Stimulated activated CD4-positive, alpha-beta T cell treated with anti-CD3 and anti-CD28 coated beads, Interleukin-2, amount 100 ng/mL, for 24 hours (primary cell): ENCODE data around the gene CDK6.
"Not testable (repeated sequence)": the region's sequence is repeated elsewhere in the genome, so short reads cannot be mapped to it uniquely, and the experiment has no call there.

ENCODE experiments used
- DNase-seq, 2 donors: peaks; one replicate each; pipeline ENCODE4 v3.0.0-alpha.2; 2020

Gene CDK6

GRCh38 chr7:92613720-92614119, 222.7 kb downstream of the CDK6 start:
- DNase-seq, result no peak

DNA sequence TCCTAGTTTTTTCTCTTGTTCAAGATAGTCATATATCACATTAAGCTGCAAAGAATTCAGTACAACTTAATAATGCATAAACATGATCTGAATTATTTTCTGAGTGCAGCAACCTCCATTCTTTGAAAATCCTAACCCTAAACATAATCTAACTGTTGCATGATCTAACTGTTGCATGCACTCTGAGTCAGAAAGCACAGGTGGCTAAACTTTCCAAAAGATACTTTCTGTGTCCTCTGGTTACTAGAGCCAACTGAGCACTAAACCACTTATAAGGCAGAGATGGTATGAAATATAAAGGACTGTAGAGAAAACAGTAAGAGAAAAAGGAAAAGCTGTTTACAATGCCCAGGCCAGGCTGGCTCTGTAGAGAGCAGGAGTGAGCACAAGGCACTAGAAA, 223.2 kb downstream of the CDK6 start:
- no peak for DNase-seq

DNA sequence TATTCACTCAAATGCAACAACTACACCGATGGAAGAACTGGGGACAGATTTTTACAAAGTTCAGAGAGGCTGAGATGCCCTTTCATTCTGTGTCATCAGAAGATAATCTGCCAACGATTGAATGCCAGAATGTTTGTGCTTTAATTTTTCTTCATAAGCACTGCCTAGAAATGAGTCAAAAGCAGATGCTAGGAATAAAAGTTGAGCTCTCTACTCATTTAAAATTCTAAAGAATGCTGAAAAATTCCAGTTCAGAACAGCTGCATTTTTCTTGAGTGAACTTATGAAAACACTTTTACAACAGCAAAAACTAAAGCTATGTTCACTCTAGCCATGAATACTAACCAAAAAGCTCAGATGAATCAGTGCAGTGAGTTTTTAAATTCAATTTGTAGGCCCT, 223.9 kb downstream of the CDK6 start:
- no peak for DNase-seq

DNA sequence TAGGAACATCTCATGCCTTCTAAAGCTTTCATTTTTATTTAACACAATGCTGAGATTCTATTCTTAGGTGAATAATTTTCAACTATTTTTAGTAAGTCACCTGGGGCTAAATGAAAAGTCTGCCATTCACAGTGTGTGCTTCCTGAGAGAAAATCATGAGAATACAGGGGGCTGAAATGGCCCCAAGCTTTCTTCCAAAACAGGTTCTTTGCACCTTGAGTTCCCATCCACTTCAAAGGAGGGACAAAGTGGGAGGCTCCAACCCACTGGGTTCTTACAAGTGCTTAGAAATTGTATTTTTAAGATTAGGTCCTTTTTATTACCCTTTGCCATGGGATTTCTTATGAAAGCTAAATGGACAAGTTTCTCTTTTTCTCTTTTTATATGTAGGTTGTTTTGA, 224.6 kb downstream of the CDK6 start:
- no peak for DNase-seq

DNA sequence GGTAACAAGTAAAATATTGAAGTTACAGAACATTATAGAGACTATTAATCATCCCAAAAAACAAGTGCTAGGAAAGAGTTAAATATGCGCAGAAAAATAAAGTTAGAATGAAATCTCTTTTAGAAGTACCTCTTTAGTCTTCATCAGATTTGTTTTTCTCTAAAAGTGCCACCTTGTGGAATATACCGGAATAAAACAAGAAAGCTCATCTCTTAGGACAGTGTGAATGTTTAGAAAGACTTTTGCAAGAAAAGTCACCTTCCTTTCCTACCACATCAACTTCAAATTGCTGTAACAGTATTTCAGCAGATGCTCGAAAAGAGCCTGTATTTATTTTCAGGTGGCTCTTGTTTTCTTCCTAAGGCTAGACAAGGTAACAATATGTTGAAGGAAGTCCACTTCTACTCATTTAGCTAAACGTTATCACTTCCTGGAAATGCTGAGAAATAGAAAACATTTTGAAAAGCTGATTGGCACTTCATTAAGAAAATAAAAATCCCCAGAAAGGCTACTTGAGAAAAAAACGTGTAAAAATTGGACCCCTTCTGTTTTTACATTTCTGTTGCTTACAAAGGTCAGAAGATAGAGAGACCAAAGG, 226.4 kb downstream of the CDK6 start:
- no peak for DNase-seq

DNA sequence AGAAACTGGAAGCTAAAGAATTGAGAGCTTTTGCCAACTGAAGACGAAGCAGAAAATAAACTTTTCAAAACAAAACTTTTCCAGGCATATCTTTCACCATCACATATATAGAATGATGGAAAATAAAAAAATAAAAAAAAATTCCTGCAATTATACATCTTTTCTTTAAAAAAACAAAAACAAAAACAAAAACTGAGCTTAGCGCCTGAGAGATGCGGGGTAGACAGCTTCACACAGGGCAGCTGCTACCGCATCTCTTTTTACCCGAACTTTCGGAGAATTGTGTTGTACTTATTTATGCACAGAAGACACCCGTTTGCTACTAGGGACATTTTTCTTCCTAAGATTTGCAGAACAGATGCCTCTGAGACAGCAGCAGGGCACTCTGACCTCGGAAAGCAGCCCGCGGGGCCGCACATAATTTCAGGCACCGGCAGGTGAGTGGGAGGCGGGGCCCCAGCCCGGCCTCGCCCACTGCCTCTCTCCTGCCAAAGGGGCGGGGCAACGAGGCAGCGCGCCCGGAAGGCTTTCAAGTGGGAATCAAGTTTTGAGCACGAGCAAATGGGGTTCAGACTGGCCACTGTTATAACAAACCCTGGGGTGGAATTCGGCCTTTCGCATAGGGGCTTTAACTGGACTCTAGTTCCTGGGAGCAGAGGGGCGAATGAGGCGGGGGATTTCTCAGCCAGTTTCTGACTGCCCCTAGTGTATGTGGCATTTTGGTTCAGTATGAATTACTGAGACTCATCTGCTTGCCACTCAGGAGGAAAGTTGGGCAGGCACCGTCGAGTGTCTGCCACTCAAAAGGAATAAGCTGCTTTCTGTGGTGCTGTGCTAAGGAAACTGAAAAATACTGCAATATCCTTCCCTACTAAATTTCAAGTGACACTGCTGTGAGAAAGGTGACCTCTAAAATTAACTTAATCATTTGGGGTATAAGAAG, 227.7 kb downstream of the CDK6 start:
- no peak for DNase-seq

GRCh38 chr7:92606985-92607384, 229.4 kb downstream of the CDK6 start:
- no peak for DNase-seq

GRCh38 chr7:92604517-92604916, 231.9 kb downstream of the CDK6 start:
- not testable (repeated sequence) for DNase-seq

GRCh38 chr7:92603089-92603445, 233.3 kb downstream of the CDK6 start:
- no peak for DNase-seq

DNA sequence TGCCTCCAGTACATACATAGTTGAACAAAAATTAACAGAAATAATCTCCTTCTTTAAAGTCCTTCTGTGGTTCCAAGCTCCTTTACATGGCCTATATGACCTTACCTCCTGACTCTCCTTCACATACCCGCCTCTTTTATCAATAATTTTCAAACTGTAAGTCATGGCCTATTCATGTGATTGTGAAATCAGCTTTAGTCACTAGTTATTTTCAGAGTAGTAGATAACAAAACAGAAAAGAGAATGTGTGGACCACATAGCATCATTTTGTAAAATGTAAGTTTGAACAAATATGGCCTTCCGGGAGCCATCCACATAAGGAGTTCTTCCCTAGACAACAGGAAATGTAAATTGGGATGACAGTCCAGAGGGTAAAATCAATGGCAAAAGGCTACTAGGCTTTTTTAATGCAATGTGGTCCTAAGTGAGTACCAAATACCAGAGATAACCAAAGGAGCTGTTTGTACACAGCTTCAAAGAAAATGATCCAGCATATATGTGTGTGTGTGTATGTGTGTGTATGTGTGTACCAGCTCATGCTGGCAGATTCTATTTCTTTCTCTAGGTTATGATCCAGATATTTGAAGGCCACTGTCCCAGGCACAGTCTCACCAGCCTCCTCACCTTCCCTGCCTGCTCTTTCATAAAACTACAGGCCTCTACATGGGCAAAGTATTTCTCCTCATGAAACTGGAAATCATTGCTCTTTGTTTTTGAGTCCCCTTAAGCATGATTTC, 233.9 kb downstream of the CDK6 start:
- DNase-seq, result no peak

GRCh38 chr7:92598310-92598981, 237.9 kb downstream of the CDK6 start:
- no peak for DNase-seq

DNA sequence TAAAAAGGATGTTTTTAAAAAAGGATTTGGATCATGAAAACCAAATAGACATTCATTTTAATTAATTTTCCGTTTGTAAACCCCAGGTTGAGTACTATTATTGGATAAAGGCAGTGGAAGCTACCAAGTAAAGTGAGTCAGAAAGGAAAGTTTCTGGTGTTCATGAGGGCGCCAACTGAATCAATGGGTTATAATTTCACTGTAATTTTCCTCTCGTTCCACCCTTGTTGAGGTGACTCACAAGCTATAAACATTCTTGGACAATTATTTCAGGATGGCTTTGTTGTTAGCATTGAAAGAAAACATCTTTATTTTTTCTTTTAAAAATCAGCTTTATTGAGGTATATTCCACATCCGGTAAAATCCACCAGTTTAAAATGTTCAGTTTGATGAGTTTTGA, 241.1 kb downstream of the CDK6 start:
- no peak for DNase-seq

- DNase-seq, result no peak
Observed at GRCh38 chr7:92594746-92595145, 241.6 kb downstream of the CDK6 start.

- DNase-seq, result no peak
Observed at GRCh38 chr7:92590711-92591310, 245.6 kb downstream of the CDK6 start.

DNA sequence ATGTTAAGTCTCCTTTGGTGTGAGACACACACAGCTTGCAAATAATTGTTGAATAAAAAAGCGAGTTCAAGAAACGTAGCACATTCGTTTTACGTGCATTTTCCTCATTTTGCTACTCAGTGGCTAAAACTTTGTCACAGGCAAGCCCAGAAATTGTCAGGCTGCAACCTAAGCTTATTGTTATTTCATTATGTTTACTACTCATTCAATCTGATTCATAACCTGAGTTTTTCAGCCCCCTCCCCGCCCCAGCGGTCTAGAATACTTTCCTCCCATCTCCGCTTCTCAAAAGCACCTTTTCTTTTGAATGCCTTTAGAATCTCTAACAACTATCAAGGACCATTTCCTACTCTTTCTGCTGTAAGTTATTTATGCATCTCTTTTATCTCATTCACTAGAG, 247.3 kb downstream of the CDK6 start:
- DNase-seq, result peak in 1 of 2 donors; percentile 31

DNA sequence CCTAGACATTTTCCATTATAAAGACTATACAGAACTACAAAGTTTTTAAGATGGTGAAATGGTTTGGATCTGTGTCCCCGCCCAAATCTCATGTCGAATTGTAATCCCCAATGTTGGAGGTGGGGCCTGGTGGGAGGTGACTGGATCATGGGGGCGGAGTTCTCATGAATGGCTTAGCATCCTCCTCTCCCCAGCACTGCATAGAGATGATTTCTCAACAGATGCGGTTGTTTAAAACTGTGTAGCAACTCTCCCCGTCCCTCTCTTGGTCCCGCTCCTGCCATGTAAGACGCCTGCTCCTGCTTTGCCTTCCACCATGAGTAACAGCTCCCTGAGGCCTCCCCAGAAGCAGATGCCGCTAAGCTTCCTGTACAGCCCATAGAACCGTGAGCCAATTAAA, 247.8 kb downstream of the CDK6 start:
- DNase-seq, result peak; percentile 26

DNA sequence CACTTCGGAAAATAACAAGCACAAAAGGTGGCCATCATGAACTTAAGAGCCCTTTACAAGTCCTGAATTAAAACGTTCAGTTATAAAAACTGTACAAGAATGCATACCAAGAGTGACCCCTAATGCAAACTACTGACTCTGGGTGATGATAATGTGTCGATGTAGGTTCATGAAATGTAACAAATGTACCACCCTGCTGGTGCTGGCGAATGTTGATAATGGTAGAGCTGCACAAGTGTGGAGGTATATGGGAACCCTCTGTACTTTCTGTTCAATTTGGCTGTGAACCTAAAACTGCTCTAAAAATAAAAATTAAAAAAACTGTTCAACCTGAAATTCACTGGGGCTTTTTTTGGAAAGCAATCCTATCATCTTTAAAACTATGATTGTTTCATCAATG, 249.5 kb downstream of the CDK6 start:
- DNase-seq, result no peak

- DNase-seq, result no peak
Observed at GRCh38 chr7:92586403-92586802, 250.0 kb downstream of the CDK6 start.

GRCh38 chr7:92584953-92585352, 251.4 kb downstream of the CDK6 start:
- no peak for DNase-seq

- no peak for DNase-seq
Observed at GRCh38 chr7:92582948-92583347, 253.4 kb downstream of the CDK6 start.

DNA sequence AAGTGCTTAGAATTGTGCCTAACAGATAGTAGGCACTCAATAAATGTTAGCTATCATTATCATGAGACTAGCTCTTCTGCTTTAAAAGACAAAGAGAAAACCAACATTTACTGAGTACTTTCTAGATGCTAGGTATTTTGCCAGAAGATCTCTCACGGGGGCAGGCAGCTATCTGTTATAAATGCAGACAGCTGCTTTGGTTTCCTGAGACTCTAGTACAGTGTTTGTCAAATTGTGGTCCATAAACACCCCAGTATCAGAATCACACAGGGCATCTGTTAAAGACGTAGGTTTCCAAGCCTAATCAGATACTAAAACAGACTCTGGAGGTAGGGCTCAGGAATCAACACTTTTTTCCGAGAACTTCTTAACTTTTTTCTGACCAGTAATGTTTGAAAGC, 260.1 kb downstream of the CDK6 start:
- DNase-seq, result no peak

DNA sequence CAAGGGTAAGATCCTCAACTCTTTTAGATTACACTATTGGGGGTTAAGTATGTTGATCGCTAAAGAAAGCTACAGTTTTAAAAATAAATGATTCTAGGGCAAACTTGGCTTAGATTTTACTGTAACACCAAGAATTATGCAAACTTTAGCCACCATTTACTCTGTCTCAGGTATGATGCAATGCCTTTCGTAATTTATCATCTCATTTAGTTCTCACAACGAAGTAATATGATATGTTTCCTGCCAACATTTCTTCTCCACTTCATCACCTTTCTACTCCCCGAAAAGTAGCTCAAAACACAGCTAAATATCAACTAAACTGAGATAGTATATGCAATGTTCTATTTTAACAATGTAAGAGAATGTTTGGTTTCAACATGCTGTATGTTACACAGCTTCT, 267.2 kb downstream of the CDK6 start:
- DNase-seq, result no peak

- no peak for DNase-seq
Observed at GRCh38 chr7:92567460-92567859, 268.9 kb downstream of the CDK6 start.
